ENCODE results near the gene FGFRL1. TPM values are rescaled to one million over a fixed set of nuclear protein-coding genes. Genes with fewer than 3 reads are reported as not detected.
A peak's percentile ranks its signal among the peaks of the same experiment; 100 is the strongest.

The FGFRL1 gene
- total and polyA plus RNA-seq, 2 of the 13 experiments (the other 11 are each of a cell fraction or from before 2014, with no cell fraction given) = 19.1 to 30.6 TPM

DNA sequence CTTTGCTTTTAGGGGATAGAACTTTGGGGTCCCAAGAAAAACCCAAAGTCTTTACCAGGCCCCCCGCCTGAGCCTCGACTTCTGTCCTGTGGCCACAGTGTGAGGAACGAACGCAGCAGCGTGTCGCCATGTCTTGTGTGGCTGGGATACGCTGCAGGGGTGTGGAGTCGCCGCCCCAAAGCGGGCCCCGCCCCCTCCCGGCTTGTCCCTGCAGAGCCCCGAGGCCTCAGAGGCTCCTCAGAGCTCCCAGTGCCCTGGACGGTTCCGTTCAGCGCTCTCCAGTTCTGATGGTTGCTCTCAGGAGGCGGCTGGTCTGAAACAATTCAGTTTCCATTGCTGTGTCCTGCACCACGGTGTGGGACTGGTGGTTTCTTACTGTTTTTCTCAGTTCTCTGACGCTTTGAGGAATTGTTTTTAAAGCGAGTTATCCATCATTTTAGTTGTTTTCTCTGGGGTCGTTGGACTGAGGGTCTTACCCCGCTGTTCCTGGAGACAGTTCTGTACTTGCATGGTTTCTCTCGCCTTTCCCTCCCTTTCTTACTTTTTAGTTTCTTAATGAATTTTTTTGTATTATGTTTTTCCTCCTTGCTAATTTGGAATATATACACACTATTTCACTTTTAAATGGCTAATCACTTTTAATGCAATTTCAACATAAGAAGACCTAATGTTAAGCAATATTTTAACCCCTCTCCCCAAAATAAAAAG is 26.1 kb upstream of the FGFRL1 start (continued):
- TF ChIP-seq GABPB1 (CRISPR knock-in tag; IDR thresholded peaks at IDR 0.05) (peak; percentile 49; the same call in 1 of the 2 replicates), RBFOX2 (IDR thresholded peaks at IDR 0.05; ENCODE audit: low read depth, low read length) (0 out of 2 replicates have a peak, but pooled peaks have one; percentile 38), ZNF124 (CRISPR knock-in tag; IDR thresholded peaks at IDR 0.05) (no peak), PREB (CRISPR knock-in tag; IDR thresholded peaks at IDR 0.05) (no peak), MAZ (IDR thresholded peaks at IDR 0.05; ENCODE audit: borderline replicate concordance, low read depth, low read length) (no peak), MAZ (CRISPR knock-in tag; IDR thresholded peaks at IDR 0.05; ENCODE audit: low read depth) (peak; percentile 49; the same call in 1 of the 2 replicates), PAWR (CRISPR knock-in tag; IDR thresholded peaks at IDR 0.05; ENCODE audit: borderline replicate concordance) (no peak), NCOR1 (IDR thresholded peaks at IDR 0.05; ENCODE audit: borderline replicate concordance, low read length) (no peak), ELF1 (CRISPR knock-in tag; IDR thresholded peaks at IDR 0.05) (no peak), STAG1 (CRISPR knock-in tag; IDR thresholded peaks at IDR 0.05) (0 out of 2 replicates have a peak, but pooled peaks have one; percentile 15), ARID3A (IDR thresholded peaks at IDR 0.05; ENCODE audit: low read depth, low read length) (no peak), CREB1 (IDR thresholded peaks at IDR 0.05) (no peak), CREB1 (CRISPR knock-in tag; IDR thresholded peaks at IDR 0.05) (no peak), GFI1 (CRISPR knock-in tag; IDR thresholded peaks at IDR 0.05; ENCODE audit: borderline replicate concordance) (no peak), ZNF766 (CRISPR knock-in tag; IDR thresholded peaks at IDR 0.05; ENCODE audit: borderline replicate concordance) (no peak), PRPF4 (IDR thresholded peaks at IDR 0.05; ENCODE audit: low read depth, low read length, poor library complexity, severe bottlenecking) (no peak)
- TF ChIP-seq, protein P1, sequence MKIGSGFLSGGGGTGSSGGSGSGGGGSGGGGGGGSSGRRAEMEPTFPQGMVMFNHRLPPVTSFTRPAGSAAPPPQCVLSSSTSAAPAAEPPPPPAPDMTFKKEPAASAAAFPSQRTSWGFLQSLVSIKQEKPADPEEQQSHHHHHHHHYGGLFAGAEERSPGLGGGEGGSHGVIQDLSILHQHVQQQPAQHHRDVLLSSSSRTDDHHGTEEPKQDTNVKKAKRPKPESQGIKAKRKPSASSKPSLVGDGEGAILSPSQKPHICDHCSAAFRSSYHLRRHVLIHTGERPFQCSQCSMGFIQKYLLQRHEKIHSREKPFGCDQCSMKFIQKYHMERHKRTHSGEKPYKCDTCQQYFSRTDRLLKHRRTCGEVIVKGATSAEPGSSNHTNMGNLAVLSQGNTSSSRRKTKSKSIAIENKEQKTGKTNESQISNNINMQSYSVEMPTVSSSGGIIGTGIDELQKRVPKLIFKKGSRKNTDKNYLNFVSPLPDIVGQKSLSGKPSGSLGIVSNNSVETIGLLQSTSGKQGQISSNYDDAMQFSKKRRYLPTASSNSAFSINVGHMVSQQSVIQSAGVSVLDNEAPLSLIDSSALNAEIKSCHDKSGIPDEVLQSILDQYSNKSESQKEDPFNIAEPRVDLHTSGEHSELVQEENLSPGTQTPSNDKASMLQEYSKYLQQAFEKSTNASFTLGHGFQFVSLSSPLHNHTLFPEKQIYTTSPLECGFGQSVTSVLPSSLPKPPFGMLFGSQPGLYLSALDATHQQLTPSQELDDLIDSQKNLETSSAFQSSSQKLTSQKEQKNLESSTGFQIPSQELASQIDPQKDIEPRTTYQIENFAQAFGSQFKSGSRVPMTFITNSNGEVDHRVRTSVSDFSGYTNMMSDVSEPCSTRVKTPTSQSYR (CRISPR knock-in tag; IDR thresholded peaks at IDR 0.05; ENCODE audit: borderline replicate concordance) = no peak
- TF ChIP-seq, protein P2, sequence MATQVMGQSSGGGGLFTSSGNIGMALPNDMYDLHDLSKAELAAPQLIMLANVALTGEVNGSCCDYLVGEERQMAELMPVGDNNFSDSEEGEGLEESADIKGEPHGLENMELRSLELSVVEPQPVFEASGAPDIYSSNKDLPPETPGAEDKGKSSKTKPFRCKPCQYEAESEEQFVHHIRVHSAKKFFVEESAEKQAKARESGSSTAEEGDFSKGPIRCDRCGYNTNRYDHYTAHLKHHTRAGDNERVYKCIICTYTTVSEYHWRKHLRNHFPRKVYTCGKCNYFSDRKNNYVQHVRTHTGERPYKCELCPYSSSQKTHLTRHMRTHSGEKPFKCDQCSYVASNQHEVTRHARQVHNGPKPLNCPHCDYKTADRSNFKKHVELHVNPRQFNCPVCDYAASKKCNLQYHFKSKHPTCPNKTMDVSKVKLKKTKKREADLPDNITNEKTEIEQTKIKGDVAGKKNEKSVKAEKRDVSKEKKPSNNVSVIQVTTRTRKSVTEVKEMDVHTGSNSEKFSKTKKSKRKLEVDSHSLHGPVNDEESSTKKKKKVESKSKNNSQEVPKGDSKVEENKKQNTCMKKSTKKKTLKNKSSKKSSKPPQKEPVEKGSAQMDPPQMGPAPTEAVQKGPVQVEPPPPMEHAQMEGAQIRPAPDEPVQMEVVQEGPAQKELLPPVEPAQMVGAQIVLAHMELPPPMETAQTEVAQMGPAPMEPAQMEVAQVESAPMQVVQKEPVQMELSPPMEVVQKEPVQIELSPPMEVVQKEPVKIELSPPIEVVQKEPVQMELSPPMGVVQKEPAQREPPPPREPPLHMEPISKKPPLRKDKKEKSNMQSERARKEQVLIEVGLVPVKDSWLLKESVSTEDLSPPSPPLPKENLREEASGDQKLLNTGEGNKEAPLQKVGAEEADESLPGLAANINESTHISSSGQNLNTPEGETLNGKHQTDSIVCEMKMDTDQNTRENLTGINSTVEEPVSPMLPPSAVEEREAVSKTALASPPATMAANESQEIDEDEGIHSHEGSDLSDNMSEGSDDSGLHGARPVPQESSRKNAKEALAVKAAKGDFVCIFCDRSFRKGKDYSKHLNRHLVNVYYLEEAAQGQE (IDR thresholded peaks at IDR 0.05; ENCODE audit: borderline replicate concordance in 1 of 2, low read depth in 1 of 2, low read length in 2 of 2) = peak in 1 of 2 experiments; percentile 31; a peak in 1 of 4 replicates
- TF ChIP-seq, protein P3, sequence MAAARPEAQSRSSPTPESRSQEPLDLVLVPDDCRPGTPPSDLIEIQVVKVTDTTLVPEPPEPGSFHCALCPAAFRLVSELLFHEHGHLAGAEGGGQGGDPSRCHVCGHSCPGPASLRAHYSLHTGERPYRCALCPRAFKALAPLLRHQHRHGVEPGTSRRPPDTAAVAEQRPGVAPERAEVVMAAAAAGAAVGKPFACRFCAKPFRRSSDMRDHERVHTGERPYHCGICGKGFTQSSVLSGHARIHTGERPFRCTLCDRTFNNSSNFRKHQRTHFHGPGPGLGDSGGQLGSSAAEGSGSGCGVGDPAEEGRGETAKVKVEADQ (CRISPR knock-in tag; IDR thresholded peaks at IDR 0.05; ENCODE audit: borderline replicate concordance) = no peak

All from HepG2 (cell line).